ENCODE results near the gene PIEZO1.

DNA sequence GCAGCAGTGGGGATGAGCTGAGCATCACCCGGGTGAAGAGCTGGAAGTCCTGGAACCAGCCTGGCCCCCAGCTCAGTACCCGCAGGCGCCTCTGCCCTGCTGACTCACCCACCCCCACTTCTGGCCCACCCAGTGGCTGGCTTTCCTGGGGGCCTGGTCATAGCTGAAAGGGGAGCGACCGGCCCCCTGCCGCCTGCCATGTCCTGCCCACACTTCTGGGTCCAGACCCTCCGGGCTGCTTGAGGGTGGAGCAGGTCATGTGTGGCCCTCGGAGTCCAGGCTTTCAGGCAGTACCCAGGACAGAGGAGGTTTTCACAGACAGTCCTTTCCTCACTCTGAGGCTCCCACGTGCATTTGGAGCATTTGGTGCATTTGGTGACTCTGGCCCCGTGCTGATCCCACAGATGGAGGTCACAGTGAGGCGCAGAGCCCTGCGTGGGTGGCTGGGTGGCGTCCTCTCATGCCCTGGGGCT lies 7.1 kb upstream of the PIEZO1 start:
- TF ChIP-seq, protein P1, sequence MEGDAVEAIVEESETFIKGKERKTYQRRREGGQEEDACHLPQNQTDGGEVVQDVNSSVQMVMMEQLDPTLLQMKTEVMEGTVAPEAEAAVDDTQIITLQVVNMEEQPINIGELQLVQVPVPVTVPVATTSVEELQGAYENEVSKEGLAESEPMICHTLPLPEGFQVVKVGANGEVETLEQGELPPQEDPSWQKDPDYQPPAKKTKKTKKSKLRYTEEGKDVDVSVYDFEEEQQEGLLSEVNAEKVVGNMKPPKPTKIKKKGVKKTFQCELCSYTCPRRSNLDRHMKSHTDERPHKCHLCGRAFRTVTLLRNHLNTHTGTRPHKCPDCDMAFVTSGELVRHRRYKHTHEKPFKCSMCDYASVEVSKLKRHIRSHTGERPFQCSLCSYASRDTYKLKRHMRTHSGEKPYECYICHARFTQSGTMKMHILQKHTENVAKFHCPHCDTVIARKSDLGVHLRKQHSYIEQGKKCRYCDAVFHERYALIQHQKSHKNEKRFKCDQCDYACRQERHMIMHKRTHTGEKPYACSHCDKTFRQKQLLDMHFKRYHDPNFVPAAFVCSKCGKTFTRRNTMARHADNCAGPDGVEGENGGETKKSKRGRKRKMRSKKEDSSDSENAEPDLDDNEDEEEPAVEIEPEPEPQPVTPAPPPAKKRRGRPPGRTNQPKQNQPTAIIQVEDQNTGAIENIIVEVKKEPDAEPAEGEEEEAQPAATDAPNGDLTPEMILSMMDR (IDR thresholded peaks at IDR 0.05; ENCODE audit: low read depth, low read length, poor library complexity, severe bottlenecking), result no peak
- no peak for TF ChIP-seq EZH2phosphoT487 (IDR thresholded peaks at IDR 0.05; ENCODE audit: borderline replicate concordance, low read length)

All from DOHH2 (cell line).